Mesenchymal stem cell (in vitro differentiated cells and primary cell): Measurements from ENCODE around the gene RBM22.

Experiments
- DNase-seq: peaks from one replicate; pipeline ENCODE4 v3.0.0-alpha.2; 2013
- H2AFZ ChIP-seq: one replicate; pipeline ENCODE4 v1.6.1; 2013; ENCODE audit warnings: low read depth, mild to moderate bottlenecking, control low read depth, inconsistent platforms, low read length, moderate library complexity
- H2AK5ac ChIP-seq: 2 replicates; pipeline ENCODE4 v1.6.1; 2013; ENCODE audit warnings: low read length, moderate library complexity, mild to moderate bottlenecking, inconsistent platforms; ENCODE audit not compliant: severe bottlenecking
- H2BK120ac ChIP-seq: one replicate; pipeline ENCODE4 v1.6.1; 2013; ENCODE audit warnings: low read depth, mild to moderate bottlenecking, inconsistent platforms, low read length, moderate library complexity
- H2BK12ac ChIP-seq, 2 experiments: one replicate each; pipeline ENCODE4 v1.6.1; 2013; ENCODE audit warnings: inconsistent platforms in 2 of 2, low read length in 2 of 2, mild to moderate bottlenecking in 2 of 2, moderate library complexity in 2 of 2, control low read depth in 1 of 2
- H2BK15ac ChIP-seq: one replicate; pipeline ENCODE4 v1.6.1; 2013; ENCODE audit warnings: mild to moderate bottlenecking, low read depth, inconsistent platforms; ENCODE audit not compliant: poor library complexity, severe bottlenecking
- H2BK5ac ChIP-seq: 2 replicates; pipeline ENCODE4 v1.6.1; 2013; ENCODE audit warnings: low read depth, mild to moderate bottlenecking, low read length, control low read depth, inconsistent platforms; ENCODE audit not compliant: poor library complexity, severe bottlenecking
- H3K14ac ChIP-seq, 2 experiments: one replicate each; pipeline ENCODE4 v1.6.1; 2013; ENCODE audit warnings: inconsistent platforms in 2 of 2, low read length in 2 of 2, control low read depth in 1 of 2, mild to moderate bottlenecking in 1 of 2, moderate library complexity in 1 of 2
- H3K18ac ChIP-seq, 2 experiments: one replicate each; pipeline ENCODE4 v1.6.1; 2013; ENCODE audit warnings: inconsistent platforms in 2 of 2, low read length in 2 of 2, control low read depth in 1 of 2, low read depth in 1 of 2, mild to moderate bottlenecking in 1 of 2
- H3K23ac ChIP-seq, 2 experiments: one replicate each; pipeline ENCODE4 v1.6.1; 2013; ENCODE audit warnings: inconsistent platforms in 2 of 2, low read length in 2 of 2, mild to moderate bottlenecking in 2 of 2, moderate library complexity in 2 of 2, control low read depth in 1 of 2
- H3K27ac ChIP-seq: 2 replicates; pipeline ENCODE4 v1.5.1; 2013; ENCODE audit warnings: mild to moderate bottlenecking, moderate library complexity, low read length, control low read depth, inconsistent platforms; ENCODE audit not compliant: poor library complexity, severe bottlenecking
- H3K27me3 ChIP-seq, 2 experiments: 2 replicates each; pipeline versions ENCODE4 v1.6.1 to v1.7.0; 2013; ENCODE audit warnings: low read length in 2 of 2, mild to moderate bottlenecking in 2 of 2, moderate library complexity in 2 of 2, control low read depth in 1 of 2, inconsistent platforms in 1 of 2; ENCODE audit not compliant: control insufficient read depth in 1 of 2, insufficient read depth in 1 of 2
- H3K36me3 ChIP-seq, 2 experiments: 2 replicates each; pipeline versions ENCODE4 v1.6.1 to v1.7.0; 2013; ENCODE audit warnings: low read length in 2 of 2, control low read depth in 1 of 2, inconsistent platforms in 1 of 2, low read depth in 1 of 2, mild to moderate bottlenecking in 1 of 2; ENCODE audit not compliant: insufficient read depth in 2 of 2, control insufficient read depth in 1 of 2
- H3K4ac ChIP-seq, 2 experiments: one replicate each; pipeline ENCODE4 v1.6.1; 2013; ENCODE audit warnings: inconsistent platforms in 2 of 2, low read length in 2 of 2, mild to moderate bottlenecking in 2 of 2, moderate library complexity in 2 of 2, control low read depth in 1 of 2, low read depth in 1 of 2
- H3K4me1 ChIP-seq: 2 replicates; pipeline ENCODE4 v1.6.1; 2013; ENCODE audit warnings: low read depth, low read length, control low read depth; ENCODE audit not compliant: control insufficient read depth, insufficient read depth
- H3K4me2 ChIP-seq: 2 replicates; pipeline ENCODE4 v1.6.1; 2013; ENCODE audit warnings: low read length, mild to moderate bottlenecking, inconsistent platforms; ENCODE audit not compliant: poor library complexity, severe bottlenecking
- H3K4me3 ChIP-seq, 2 experiments: 2 replicates each; pipeline versions ENCODE4 v1.5.1 to v1.7.0; 2013; ENCODE audit warnings: low read length in 2 of 2, mild to moderate bottlenecking in 2 of 2, control low read depth in 1 of 2, low read depth in 1 of 2; ENCODE audit not compliant: insufficient read depth in 1 of 2
- H3K79me1 ChIP-seq: replicated peaks from 2 replicates; pipeline ENCODE4 v1.6.1; 2013; ENCODE audit warnings: mild to moderate bottlenecking, control low read depth, low read length, inconsistent platforms; ENCODE audit not compliant: poor library complexity, severe bottlenecking
- H3K9ac ChIP-seq: 2 replicates; pipeline ENCODE4 v1.7.0; 2013; ENCODE audit warnings: mild to moderate bottlenecking, low read length, moderate library complexity
- H3K9me3 ChIP-seq: 2 replicates; pipeline ENCODE4 v1.7.0; 2013; ENCODE audit warnings: mild to moderate bottlenecking, low read length; ENCODE audit not compliant: control insufficient read depth
- H4K8ac ChIP-seq: one replicate; pipeline ENCODE4 v1.6.1; 2013; ENCODE audit warnings: inconsistent platforms, mild to moderate bottlenecking, low read length, moderate library complexity
- H4K91ac ChIP-seq: one replicate; pipeline ENCODE4 v1.6.1; 2013; ENCODE audit warnings: mild to moderate bottlenecking, low read length, inconsistent platforms
- WGBS: methylation state at CpG from one replicate; pipeline ENCODE4 v1.1.7; 2013; ENCODE audit warnings: mixed read lengths; 5-methylcytosine and 5-hydroxymethylcytosine counted together

Gene RBM22

DNA sequence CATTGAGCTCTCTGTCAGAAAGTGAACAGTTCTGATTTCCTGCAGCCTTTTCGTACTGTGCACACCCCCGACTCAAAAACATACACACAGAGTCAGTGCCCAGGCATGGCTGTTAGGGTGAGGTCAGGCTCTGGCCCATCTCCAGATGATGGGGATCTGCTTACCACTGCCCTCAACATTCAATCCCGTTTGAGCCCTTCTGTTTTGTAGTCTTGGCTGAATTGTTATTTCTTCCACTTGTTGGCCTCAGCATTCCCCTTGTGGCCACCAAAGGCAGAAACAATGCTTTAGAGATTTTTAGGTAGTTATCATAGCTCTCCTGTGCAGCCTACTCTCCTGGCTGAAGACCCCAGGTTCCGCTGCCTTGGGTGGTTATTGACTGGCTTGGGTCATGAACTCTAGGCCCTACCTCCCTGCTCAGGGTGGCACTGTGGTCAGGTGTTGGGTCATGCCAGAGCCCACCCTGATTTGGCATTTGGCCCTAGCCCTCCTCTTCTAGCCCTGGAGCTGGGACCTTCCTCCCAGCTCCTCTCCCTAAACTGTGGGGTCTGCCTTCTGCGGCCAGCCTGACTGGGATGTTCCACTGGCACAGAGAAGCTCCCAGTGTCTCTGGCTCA is 47.6 kb downstream of the RBM22 start:
- H3K18ac ChIP-seq, result no peak overlapping the region
- no peak overlapping the region for H3K4me2 ChIP-seq
- H3K23ac ChIP-seq, result peak overlapping the region in 1 of 2 experiments; percentile 9
- H3K4ac ChIP-seq, result no peak overlapping the region
- H4K8ac ChIP-seq, result no peak overlapping the region
- peaks cover 10 to 46% of the 10 kb centered on the region in 2 experiments for H3K36me3 ChIP-seq
- H3K9me3 ChIP-seq, result no peaks in the 10 kb centered on the region
- 85% methylated on average over 5 of the region's 5 CpGs for WGBS
- H3K14ac ChIP-seq, result no peak overlapping the region
- no peak for DNase-seq
- H2BK5ac ChIP-seq, result no peak overlapping the region
- H2BK120ac ChIP-seq, result no peak overlapping the region
- no peak overlapping the region for H3K27ac ChIP-seq
- H3K4me3 ChIP-seq, result no peak overlapping the region
- H2AK5ac ChIP-seq, result peak overlapping the region; percentile 5
- H2AFZ ChIP-seq, result no peak overlapping the region
- peak overlapping the region in 1 of 2 experiments; percentile 10 for H2BK12ac ChIP-seq
- H2BK15ac ChIP-seq, result no peak overlapping the region
- no peaks in the 10 kb centered on the region for H3K27me3 ChIP-seq
- H4K91ac ChIP-seq, result no peak overlapping the region
- H3K9ac ChIP-seq, result no peak overlapping the region
- peaks cover 3% of the 10 kb centered on the region for H3K79me1 ChIP-seq
- H3K4me1 ChIP-seq, result peaks cover 26% of the 10 kb centered on the region

GRCh38 chr5:150651924-150652671 is 48.8 kb downstream of the RBM22 start:
- no peak overlapping the region for H3K9ac ChIP-seq
- H2BK5ac ChIP-seq, result no peak overlapping the region
- peaks cover 6% of the 10 kb centered on the region for H3K79me1 ChIP-seq
- H2AFZ ChIP-seq, result no peak overlapping the region
- no peak overlapping the region for H3K4ac ChIP-seq
- H3K14ac ChIP-seq, result no peak overlapping the region
- peaks cover 10 to 52% of the 10 kb centered on the region in 2 experiments for H3K36me3 ChIP-seq
- 82% methylated on average over 8 of the region's 13 CpGs for WGBS
- H4K91ac ChIP-seq, result no peak overlapping the region
- H3K4me1 ChIP-seq, result peaks cover 25% of the 10 kb centered on the region
- H2BK12ac ChIP-seq, result peak overlapping the region in 1 of 2 experiments; percentile 32
- H4K8ac ChIP-seq, result no peak overlapping the region
- H2BK120ac ChIP-seq, result no peak overlapping the region
- H3K9me3 ChIP-seq, result no peaks in the 10 kb centered on the region
- H3K18ac ChIP-seq, result peak overlapping the region in 1 of 2 experiments; percentile 49
- no peak overlapping the region for H3K23ac ChIP-seq
- no peak overlapping the region for H3K27ac ChIP-seq
- H2BK15ac ChIP-seq, result no peak overlapping the region
- no peak overlapping the region for H3K4me2 ChIP-seq
- no peak overlapping the region for H3K4me3 ChIP-seq
- H3K27me3 ChIP-seq, result no peaks in the 10 kb centered on the region
- no peak for DNase-seq
- no peak overlapping the region for H2AK5ac ChIP-seq

GRCh38 chr5:150651382-150651781 is 49.5 kb downstream of the RBM22 start:
- Histone ChIP-seq H3K27me3 (no peaks in the 10 kb centered on the region), H3K4me3 (no peak overlapping the region), H3K14ac (no peak overlapping the region), H3K36me3 (peaks cover 10 to 52% of the 10 kb centered on the region in 2 experiments), H3K4me2 (no peak overlapping the region), H2AK5ac (no peak overlapping the region), H3K23ac (peak overlapping the region in 1 of 2 experiments; percentile 32), H3K18ac (no peak overlapping the region), H3K4me1 (peaks cover 20% of the 10 kb centered on the region), H4K91ac (no peak overlapping the region), H2BK12ac (peak overlapping the region in 1 of 2 experiments; percentile 34), H3K4ac (no peak overlapping the region), H4K8ac (no peak overlapping the region), H2AFZ (no peak overlapping the region), H2BK5ac (no peak overlapping the region), H2BK15ac (no peak overlapping the region), H2BK120ac (no peak overlapping the region), H3K9ac (no peak overlapping the region), H3K79me1 (peaks cover 6% of the 10 kb centered on the region), H3K27ac (no peak overlapping the region), H3K9me3 (no peaks in the 10 kb centered on the region)
- WGBS, result 88% methylated on average over 1 of the region's 1 CpG
- DNase-seq, result no peak
